ENCODE results near the gene CARD16. TPM values are rescaled to one million over a fixed set of nuclear protein-coding genes. Genes with fewer than 3 reads are reported as not detected.
"Not testable (repeated sequence)": the region's sequence is repeated elsewhere in the genome, so short reads cannot be mapped to it uniquely, and the experiment has no call there.

Gene CARD16
- 16.1 and 26.8 TPM in 2 replicates for total RNA-seq (2014; rRNA removed; shearing (Covaris generic))

DNA sequence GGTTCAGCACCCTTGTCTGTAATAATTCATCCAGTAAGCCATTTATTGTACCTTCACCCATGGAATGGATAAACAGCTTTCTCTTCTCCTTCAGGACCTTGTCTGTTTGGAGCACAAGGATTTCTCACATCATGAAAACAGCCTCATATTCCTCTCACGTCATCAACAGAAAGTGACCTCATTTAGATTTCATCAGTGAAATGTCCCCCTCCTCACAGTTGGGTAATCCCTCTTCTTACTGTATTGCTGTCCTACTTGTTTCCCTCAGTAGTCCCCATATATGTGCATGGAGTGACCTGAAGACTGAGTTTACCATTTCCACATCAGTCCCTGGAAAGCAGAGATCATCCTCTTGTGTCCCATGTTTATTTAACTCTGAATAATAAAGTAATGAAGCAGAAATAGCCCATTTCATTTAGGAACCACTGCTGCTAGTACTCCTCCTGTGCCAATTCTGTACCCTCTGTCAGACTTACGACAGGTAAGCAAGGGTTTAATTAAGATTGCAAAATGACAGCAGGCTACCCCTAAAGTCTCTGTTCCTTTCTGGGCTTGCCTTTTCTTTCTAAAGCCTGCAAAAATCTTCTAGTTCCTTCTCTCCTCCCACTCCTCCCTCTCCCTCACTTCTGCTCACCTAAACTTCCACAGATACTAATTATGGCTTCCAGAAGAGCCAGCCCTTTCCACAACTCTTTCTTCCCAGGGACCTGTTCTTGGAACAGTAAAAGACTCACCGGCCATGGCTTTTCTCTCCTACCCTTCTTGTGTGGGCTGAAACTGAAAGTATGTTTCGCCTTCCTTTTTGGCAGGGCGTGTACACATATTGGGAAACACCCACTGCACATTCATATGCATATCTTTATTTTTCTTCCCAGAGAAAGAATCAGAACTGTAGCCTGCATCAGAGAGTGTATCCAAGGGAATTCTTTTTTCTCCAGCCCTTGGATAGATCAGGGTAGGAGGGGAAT, at the start of gene CARD16:
Gene CARD16 (minus strand): TSS at position 779 of the 968 bp plus-strand sequence. CDS start 38 bp downstream, at position 741.
- DNase-seq (ENCODE audit: low spot score): peak; percentile 13

- DNase-seq (ENCODE audit: low spot score): no peak
These were observed 47.4 kb upstream of the CARD16 start for GRCh38 chr11:105092256-105093239.

DNA sequence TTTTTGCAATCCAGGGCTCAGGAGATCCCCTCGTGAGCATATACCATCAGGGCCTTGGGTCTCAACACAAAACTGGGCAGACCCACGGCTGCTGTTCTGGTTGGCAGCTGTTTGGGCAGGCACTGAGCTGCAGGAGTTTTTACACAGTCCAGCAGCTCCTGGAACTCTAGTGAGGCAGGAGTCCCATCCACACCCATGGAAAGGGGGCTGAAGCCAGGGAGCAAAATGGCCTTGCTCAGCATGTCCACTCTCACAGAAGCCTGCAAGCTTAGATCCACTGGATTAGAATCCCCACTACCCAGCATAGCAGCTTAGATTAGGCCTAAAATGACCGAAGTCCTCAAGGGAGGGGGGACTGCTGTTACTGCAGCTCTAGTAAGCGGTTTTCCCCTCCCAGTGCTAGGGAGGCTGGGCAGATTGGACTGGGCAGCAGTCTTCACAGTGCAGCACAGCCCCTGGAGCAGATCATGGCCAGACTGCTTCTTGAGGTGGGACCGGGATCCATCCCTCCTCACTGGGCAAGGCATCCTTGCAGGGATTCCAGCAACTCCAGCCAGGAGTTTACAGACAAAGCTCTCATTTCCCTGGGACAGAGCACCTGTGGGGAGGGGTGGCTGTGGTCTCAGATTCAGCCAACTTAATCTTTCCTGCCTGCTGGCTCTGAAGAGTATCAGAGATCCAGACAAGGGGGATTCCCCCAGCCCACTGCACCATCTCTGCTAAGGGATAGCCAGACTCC, 36.4 kb upstream of the CARD16 start:
- no peak for DNase-seq (ENCODE audit: low spot score)

GRCh38 chr11:105080171-105080906, 35.2 kb upstream of the CARD16 start:
- DNase-seq (ENCODE audit: low spot score): not testable (repeated sequence)

DNA sequence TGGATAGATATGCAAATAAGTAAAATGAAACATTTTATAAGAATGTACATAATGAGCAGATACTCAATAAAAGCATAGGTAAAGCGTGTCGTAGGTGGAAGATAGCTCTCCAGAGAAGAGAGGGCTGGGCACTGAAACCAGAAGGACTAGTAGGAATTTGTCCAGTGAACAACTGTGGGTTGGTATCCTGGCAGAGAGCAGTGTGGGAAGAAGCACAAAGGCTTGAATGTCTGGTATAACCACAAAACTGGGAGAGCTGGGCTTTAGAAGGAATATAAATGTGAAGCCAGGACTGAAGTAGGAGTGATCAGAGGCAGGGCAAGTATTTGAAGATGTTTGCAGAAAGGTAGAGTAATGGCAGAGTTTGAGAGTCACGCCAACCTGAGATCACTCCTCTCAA, 33.1 kb upstream of the CARD16 start:
- DNase-seq (ENCODE audit: low spot score): no peak

DNA sequence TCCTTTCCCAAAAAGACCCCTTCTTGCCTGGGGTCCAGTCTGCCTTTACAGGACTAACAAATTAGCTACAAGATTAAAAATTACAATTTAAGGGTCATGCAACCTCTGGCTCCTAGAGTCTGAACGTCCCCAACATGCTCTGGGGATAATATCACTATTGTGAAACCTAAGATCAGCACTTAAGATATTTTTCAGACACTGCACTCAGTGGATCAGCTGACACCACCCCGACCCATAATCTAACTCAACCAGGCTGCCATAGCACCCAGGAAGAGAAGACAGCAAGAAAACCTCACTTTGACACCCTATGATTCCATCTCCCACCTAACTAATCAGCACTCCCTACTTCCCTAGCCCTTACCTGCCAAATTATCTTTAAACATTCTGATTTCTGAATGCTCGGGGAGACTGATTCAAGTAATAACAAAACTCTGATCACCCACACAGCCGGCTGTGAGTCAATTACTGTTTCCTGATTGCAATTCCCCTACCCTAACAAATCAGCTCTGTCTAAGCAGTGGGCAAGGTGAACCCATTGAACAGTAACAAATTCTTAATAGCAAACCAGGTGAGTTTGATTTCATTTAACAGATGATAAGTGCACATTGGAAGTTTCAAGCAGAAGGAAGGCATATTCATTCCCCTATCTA, 32.1 kb upstream of the CARD16 start:
- DNase-seq (ENCODE audit: low spot score): not testable (repeated sequence)

GRCh38 chr11:105074166-105074530, 29.0 kb upstream of the CARD16 start:
- no peak for DNase-seq (ENCODE audit: low spot score)

- DNase-seq (ENCODE audit: low spot score): no peak
These were observed 28.5 kb upstream of the CARD16 start for GRCh38 chr11:105073456-105074165.

- not testable (repeated sequence) for DNase-seq (ENCODE audit: low spot score)
These were observed 26.9 kb upstream of the CARD16 start for GRCh38 chr11:105072080-105072479.

- DNase-seq (ENCODE audit: low spot score): no peak
These were observed 26.1 kb upstream of the CARD16 start for GRCh38 chr11:105071089-105071732.

GRCh38 chr11:105070306-105070705, 25.2 kb upstream of the CARD16 start:
- DNase-seq (ENCODE audit: low spot score): no peak

DNA sequence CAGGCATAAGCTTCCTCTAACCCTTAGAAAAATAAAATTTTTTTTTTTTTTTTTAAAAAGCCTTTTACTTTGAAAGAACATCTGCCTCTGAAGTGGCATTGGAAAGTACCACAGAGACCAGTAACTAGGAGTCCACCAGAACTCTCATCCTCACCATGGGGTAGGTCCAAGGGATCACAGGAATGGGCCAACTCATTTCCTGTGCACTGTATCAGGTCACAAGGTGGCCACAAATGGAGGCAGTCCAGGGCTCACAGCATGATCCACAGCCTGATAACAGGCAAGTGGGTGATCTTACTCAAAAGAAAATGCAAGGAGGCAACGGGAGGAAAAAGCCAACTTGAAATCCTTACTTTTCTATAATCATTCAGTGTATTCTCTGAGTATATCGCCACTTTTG, 24.6 kb upstream of the CARD16 start:
- DNase-seq (ENCODE audit: low spot score): peak; percentile 30

GRCh38 chr11:105063245-105063941, 18.3 kb upstream of the CARD16 start:
- not testable (repeated sequence) for DNase-seq (ENCODE audit: low spot score)

DNA sequence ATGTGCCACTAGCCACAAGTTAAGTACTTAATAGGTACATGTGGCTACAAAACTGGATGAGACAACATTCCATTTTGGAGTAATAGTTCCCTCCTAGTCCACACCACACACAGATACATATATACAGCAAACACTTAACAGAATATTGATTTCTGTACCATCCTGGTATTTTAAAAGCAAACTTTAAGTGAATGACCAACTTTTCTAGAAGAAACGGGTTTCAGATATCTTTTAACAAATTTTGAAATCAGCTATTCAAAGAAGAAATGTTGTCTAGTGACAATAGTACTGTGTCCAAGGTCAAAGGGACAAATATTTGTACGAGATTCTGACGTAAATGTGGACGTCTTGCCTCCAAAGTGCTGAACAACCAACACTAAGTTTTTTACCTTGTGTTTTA, 12.3 kb upstream of the CARD16 start:
- DNase-seq (ENCODE audit: low spot score): no peak

DNA sequence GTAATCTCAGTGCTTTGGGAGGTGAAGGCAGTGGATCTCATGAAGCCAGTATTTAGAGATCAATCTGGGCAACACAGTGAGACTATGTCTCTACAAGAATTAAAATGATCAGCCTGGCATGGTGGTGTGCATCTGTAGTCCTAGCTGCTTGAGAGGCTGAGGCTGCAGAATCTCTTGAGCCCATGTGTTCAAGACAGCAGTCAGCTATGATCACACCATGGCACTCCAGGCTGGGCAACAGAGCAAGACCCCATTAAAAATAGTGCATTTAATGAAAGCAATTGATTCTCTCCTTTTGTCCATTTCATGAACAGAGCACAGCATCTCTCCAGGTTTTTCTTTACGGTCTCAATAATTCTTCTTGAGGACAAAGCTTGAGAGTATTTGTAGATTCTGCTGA, 11.3 kb upstream of the CARD16 start:
- DNase-seq (ENCODE audit: low spot score): no peak

DNA sequence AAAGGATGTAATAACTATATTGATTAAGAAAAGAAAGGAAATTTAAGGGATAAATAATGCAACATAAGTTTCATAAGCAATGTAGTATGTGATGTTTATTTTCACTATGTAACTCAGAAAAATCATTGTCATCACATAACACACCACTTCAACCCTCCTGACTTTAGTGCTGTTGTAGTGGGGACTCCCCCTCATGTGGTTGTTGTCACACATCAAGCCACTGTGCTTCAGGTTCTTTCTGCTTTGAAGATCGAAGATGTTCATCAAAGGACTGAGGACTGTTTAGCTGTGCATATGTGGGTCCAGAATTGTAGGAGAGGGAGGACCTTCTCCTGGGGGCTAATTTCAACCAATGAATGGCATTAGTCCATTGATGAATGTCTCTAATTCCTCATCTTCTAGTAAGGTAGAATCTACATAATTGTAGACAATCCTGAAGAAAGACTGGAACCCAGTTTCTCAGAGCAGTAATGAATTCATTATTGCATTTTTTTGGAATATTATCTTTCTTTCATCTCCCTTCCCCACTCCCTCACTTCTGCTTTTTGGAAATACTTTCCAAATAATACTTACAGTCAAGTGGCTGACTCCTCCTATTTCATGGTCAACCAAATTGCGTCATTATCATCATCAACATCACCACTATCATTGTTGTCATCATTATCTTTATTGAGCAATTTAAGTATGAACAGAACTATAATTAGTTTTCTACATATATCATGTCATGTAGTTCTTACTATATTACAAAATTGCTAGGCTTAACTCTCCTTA, 9.8 kb upstream of the CARD16 start:
- no peak for DNase-seq (ENCODE audit: low spot score)

GRCh38 chr11:105052487-105052886, 7.4 kb upstream of the CARD16 start:
- no peak for DNase-seq (ENCODE audit: low spot score)

GRCh38 chr11:105051559-105051958, 6.4 kb upstream of the CARD16 start:
- no peak for DNase-seq (ENCODE audit: low spot score)
